ENCODE results near the gene MATN3.

Gene MATN3, protein sequence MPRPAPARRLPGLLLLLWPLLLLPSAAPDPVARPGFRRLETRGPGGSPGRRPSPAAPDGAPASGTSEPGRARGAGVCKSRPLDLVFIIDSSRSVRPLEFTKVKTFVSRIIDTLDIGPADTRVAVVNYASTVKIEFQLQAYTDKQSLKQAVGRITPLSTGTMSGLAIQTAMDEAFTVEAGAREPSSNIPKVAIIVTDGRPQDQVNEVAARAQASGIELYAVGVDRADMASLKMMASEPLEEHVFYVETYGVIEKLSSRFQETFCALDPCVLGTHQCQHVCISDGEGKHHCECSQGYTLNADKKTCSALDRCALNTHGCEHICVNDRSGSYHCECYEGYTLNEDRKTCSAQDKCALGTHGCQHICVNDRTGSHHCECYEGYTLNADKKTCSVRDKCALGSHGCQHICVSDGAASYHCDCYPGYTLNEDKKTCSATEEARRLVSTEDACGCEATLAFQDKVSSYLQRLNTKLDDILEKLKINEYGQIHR

GRCh38 chr2:20012282-20013125, at the start of gene MATN3:
Gene MATN3, minus strand, starts transcription at chr2:20012668. Its CDS starts 37 bp downstream, at chr2:20012631.
- Histone ChIP-seq H3K4me3 (ENCODE audit: low read length) (peak within 1 kb of the TSS; percentile 65), H3K9me3 (ENCODE audit: control insufficient read depth, low read depth, low read length) (no peaks in the 10 kb centered on the region), H3K9ac (ENCODE audit: low read length) (peak within 1 kb of the TSS; percentile 24), H3K4me1 (ENCODE audit: control insufficient read depth, low read depth, low read length) (peaks cover 14% of the 10 kb centered on the region), H3K27me3 (ENCODE audit: control insufficient read depth, insufficient read depth, low read length) (peaks cover 41% of the 10 kb centered on the region), H3K27ac (ENCODE audit: low read length) (no peak within 1 kb of the TSS), H3K36me3 (ENCODE audit: control insufficient read depth, low read depth, low read length) (no peaks in the 10 kb centered on the region)

GRCh38 chr2:20061940-20062339, 49.5 kb upstream of the MATN3 start:
- H3K4me3 ChIP-seq (ENCODE audit: low read length): no peak overlapping the region
- no peaks in the 10 kb centered on the region for H3K9me3 ChIP-seq (ENCODE audit: control insufficient read depth, low read depth, low read length)
- no peaks in the 10 kb centered on the region for H3K36me3 ChIP-seq (ENCODE audit: control insufficient read depth, low read depth, low read length)
- no peaks in the 10 kb centered on the region for H3K27me3 ChIP-seq (ENCODE audit: control insufficient read depth, insufficient read depth, low read length)
- no peak overlapping the region for H3K9ac ChIP-seq (ENCODE audit: low read length)
- H3K4me1 ChIP-seq (ENCODE audit: control insufficient read depth, low read depth, low read length): no peaks in the 10 kb centered on the region
- H3K27ac ChIP-seq (ENCODE audit: low read length): no peak overlapping the region

GRCh38 chr2:20061476-20061875, 49.0 kb upstream of the MATN3 start:
- H3K27ac ChIP-seq (ENCODE audit: low read length): no peak overlapping the region

GRCh38 chr2:20060106-20060505, 47.6 kb upstream of the MATN3 start:
- no peaks in the 10 kb centered on the region for H3K4me1 ChIP-seq (ENCODE audit: control insufficient read depth, low read depth, low read length)
- H3K36me3 ChIP-seq (ENCODE audit: control insufficient read depth, low read depth, low read length): no peaks in the 10 kb centered on the region
- H3K27me3 ChIP-seq (ENCODE audit: control insufficient read depth, insufficient read depth, low read length): no peaks in the 10 kb centered on the region
- no peak overlapping the region for H3K9ac ChIP-seq (ENCODE audit: low read length)
- H3K27ac ChIP-seq (ENCODE audit: low read length): no peak overlapping the region
- H3K9me3 ChIP-seq (ENCODE audit: control insufficient read depth, low read depth, low read length): no peaks in the 10 kb centered on the region
- no peak overlapping the region for H3K4me3 ChIP-seq (ENCODE audit: low read length)

More at GRCh38 chr2:20061476-20061875, 49.0 kb upstream of the MATN3 start:
- Histone ChIP-seq H3K4me1 (ENCODE audit: control insufficient read depth, low read depth, low read length) (no peaks in the 10 kb centered on the region), H3K4me3 (ENCODE audit: low read length) (no peak overlapping the region), H3K27me3 (ENCODE audit: control insufficient read depth, insufficient read depth, low read length) (no peaks in the 10 kb centered on the region), H3K9ac (ENCODE audit: low read length) (no peak overlapping the region), H3K36me3 (ENCODE audit: control insufficient read depth, low read depth, low read length) (no peaks in the 10 kb centered on the region), H3K9me3 (ENCODE audit: control insufficient read depth, low read depth, low read length) (no peaks in the 10 kb centered on the region)

DNA sequence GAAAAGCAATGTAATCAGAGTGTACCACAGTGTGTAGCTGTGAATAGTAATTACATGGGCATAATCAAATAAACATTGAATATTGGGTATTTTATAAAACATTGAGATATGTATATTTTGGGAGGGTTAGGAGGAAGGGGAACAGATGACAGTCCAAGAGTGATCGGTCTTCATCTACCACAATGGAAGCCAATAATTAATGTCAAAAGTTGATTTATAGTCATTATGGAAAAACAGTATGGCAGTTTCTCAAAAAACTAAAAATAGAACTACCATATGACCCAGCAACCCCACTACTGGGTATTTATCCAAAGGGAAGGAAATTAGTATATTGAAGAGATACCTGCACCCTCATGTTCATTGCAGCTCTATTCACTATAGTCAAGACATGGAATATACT, 44.8 kb upstream of the MATN3 start:
- Histone ChIP-seq H3K9me3 (ENCODE audit: control insufficient read depth, low read depth, low read length) (no peaks in the 10 kb centered on the region), H3K27me3 (ENCODE audit: control insufficient read depth, insufficient read depth, low read length) (no peaks in the 10 kb centered on the region), H3K36me3 (ENCODE audit: control insufficient read depth, low read depth, low read length) (no peaks in the 10 kb centered on the region), H3K27ac (ENCODE audit: low read length) (no peak overlapping the region), H3K9ac (ENCODE audit: low read length) (no peak overlapping the region), H3K4me1 (ENCODE audit: control insufficient read depth, low read depth, low read length) (peaks cover 6% of the 10 kb centered on the region), H3K4me3 (ENCODE audit: low read length) (no peak overlapping the region)

DNA sequence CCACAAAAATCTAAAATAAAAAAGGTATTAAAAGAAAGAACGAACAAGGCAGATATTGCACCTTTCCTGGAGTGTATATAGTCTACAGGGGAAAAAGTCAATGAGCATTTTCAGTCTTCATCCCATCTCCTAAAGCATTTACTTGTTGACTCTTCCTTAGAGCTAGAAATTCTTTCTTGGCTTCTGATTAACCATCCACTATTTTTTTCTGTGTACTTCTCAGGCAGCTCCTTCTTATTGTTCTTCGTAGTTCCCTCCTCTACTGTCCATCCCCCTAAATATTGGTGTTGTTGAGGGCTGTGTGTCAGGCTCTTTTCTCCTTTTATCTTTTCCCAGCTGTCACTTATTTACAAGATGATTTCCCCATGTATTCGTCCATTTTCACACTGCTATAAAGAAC, 42.5 kb upstream of the MATN3 start:
- H3K4me3 ChIP-seq (ENCODE audit: low read length): no peak overlapping the region
- no peaks in the 10 kb centered on the region for H3K36me3 ChIP-seq (ENCODE audit: control insufficient read depth, low read depth, low read length)
- H3K9me3 ChIP-seq (ENCODE audit: control insufficient read depth, low read depth, low read length): no peaks in the 10 kb centered on the region
- H3K4me1 ChIP-seq (ENCODE audit: control insufficient read depth, low read depth, low read length): peaks cover 9% of the 10 kb centered on the region
- no peak overlapping the region for H3K27ac ChIP-seq (ENCODE audit: low read length)
- no peak overlapping the region for H3K9ac ChIP-seq (ENCODE audit: low read length)
- no peaks in the 10 kb centered on the region for H3K27me3 ChIP-seq (ENCODE audit: control insufficient read depth, insufficient read depth, low read length)

GRCh38 chr2:20054119-20054518, 41.7 kb upstream of the MATN3 start:
- no peak overlapping the region for H3K4me3 ChIP-seq (ENCODE audit: low read length)
- H3K4me1 ChIP-seq (ENCODE audit: control insufficient read depth, low read depth, low read length): peaks cover 15% of the 10 kb centered on the region
- H3K36me3 ChIP-seq (ENCODE audit: control insufficient read depth, low read depth, low read length): no peaks in the 10 kb centered on the region
- H3K27me3 ChIP-seq (ENCODE audit: control insufficient read depth, insufficient read depth, low read length): no peaks in the 10 kb centered on the region
- no peak overlapping the region for H3K27ac ChIP-seq (ENCODE audit: low read length)
- H3K9me3 ChIP-seq (ENCODE audit: control insufficient read depth, low read depth, low read length): no peaks in the 10 kb centered on the region
- H3K9ac ChIP-seq (ENCODE audit: low read length): no peak overlapping the region

DNA sequence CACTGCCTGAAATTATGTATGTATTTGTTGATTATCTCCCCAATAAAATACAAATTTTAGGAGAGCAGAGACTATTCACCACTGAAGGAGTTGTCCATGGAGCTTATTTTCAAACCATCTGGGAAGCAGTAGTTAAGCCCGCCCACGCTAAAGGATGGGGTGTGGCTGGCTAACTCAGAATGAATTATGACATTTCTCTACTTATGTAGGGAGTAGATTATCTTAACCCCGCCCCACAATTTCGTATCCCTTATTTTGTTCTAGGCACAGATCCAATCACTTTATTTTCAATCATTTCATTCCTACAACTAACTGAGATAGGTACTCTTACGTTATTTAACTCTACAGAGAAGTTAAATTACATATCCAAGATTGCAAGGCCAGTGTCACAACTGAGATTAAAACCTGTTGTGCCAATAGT, 40.4 kb upstream of the MATN3 start:
- no peaks in the 10 kb centered on the region for H3K9me3 ChIP-seq (ENCODE audit: control insufficient read depth, low read depth, low read length)
- peaks cover 21% of the 10 kb centered on the region for H3K4me1 ChIP-seq (ENCODE audit: control insufficient read depth, low read depth, low read length)
- no peak overlapping the region for H3K27ac ChIP-seq (ENCODE audit: low read length)
- no peaks in the 10 kb centered on the region for H3K27me3 ChIP-seq (ENCODE audit: control insufficient read depth, insufficient read depth, low read length)
- no peaks in the 10 kb centered on the region for H3K36me3 ChIP-seq (ENCODE audit: control insufficient read depth, low read depth, low read length)
- peak overlapping the region; percentile 77 for H3K9ac ChIP-seq (ENCODE audit: low read length)
- peak overlapping the region; percentile 92 for H3K4me3 ChIP-seq (ENCODE audit: low read length)

DNA sequence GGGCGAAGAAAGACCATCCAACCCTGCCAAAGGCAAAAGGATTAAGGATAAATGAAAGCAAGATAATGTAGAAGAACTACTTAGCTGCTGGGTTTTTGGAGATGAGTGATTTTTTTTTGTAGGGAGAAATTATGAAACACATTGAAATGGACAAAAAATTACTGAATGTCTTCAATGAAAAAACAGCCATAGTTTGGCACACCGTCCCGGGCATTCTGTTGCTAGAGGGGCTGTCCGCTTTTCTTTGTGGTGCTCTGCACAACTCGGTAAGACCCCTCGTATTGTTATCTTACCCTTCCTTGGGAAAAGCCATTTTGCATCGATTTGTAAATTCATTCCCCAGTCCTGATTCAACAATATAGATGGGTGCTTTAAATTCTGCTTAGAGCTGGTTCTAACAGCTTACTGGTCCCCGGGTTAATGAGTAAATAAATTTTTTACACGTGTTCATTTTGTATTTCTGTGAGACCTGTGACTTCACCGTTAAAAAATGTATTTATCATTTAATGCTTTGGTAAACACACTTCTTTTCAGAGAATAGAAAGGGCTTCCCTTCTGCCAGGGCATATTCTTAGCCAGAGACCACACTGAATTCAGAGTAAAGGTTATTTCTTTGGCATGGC, 39.9 kb upstream of the MATN3 start:
- Histone ChIP-seq H3K9me3 (ENCODE audit: control insufficient read depth, low read depth, low read length) (no peaks in the 10 kb centered on the region), H3K9ac (ENCODE audit: low read length) (peak overlapping the region; percentile 77), H3K4me3 (ENCODE audit: low read length) (peak overlapping the region; percentile 92), H3K27me3 (ENCODE audit: control insufficient read depth, insufficient read depth, low read length) (no peaks in the 10 kb centered on the region), H3K27ac (ENCODE audit: low read length) (peak overlapping the region; percentile 91), H3K4me1 (ENCODE audit: control insufficient read depth, low read depth, low read length) (peaks cover 21% of the 10 kb centered on the region), H3K36me3 (ENCODE audit: control insufficient read depth, low read depth, low read length) (no peaks in the 10 kb centered on the region)

- H3K27ac ChIP-seq (ENCODE audit: low read length): peak within 1 kb of the TSS; percentile 91
- peak within 1 kb of the TSS; percentile 92 for H3K4me3 ChIP-seq (ENCODE audit: low read length)
- H3K9ac ChIP-seq (ENCODE audit: low read length): peak within 1 kb of the TSS; percentile 77
- H3K9me3 ChIP-seq (ENCODE audit: control insufficient read depth, low read depth, low read length): no peaks in the 10 kb centered on the region
- peaks cover 21% of the 10 kb centered on the region for H3K4me1 ChIP-seq (ENCODE audit: control insufficient read depth, low read depth, low read length)
- H3K27me3 ChIP-seq (ENCODE audit: control insufficient read depth, insufficient read depth, low read length): no peaks in the 10 kb centered on the region
- H3K36me3 ChIP-seq (ENCODE audit: control insufficient read depth, low read depth, low read length): no peaks in the 10 kb centered on the region
These were observed 39.2 kb upstream of the MATN3 start, which contains the start of gene LAPTM4A for GRCh38 chr2:20051532-20052228. Gene LAPTM4A, minus strand, starts transcription at chr2:20051628. Its CDS starts 108 bp downstream, at chr2:20051520.
